ENCODE results near the gene FBN1.

- TF ChIP-seq ZNF121 (CRISPR knock-in tag; IDR thresholded peaks at IDR 0.05): no peak
- no peak for TF ChIP-seq HMGA2 (CRISPR knock-in tag; IDR thresholded peaks at IDR 0.05)
- TF ChIP-seq CTCF (IDR thresholded peaks at IDR 0.05): no peak
- no peak for TF ChIP-seq ATF2 (CRISPR knock-in tag; IDR thresholded peaks at IDR 0.05; ENCODE audit: borderline replicate concordance, low read depth)
- no peak for TF ChIP-seq USF2 (CRISPR knock-in tag; IDR thresholded peaks at IDR 0.05)
- no peak for TF ChIP-seq HMGXB4 (CRISPR knock-in tag; IDR thresholded peaks at IDR 0.05)
- no peak for TF ChIP-seq GRHL2 (CRISPR knock-in tag; IDR thresholded peaks at IDR 0.05; ENCODE audit: insufficient replicate concordance, severe bottlenecking)
- no peak for TF ChIP-seq ARID4B (CRISPR knock-in tag; IDR thresholded peaks at IDR 0.05; ENCODE audit: borderline replicate concordance)
- no peak for TF ChIP-seq IRF2 (CRISPR knock-in tag; IDR thresholded peaks at IDR 0.05; ENCODE audit: borderline replicate concordance, low read depth)
Measured at GRCh38 chr15:48544778-48545177, 100.7 kb downstream of the FBN1 start.

All from WTC11 (cell line).